GM12878 (cell line): ENCODE data around the gene SRPK2. TPM values are rescaled to one million over a fixed set of nuclear protein-coding genes. Genes with fewer than 3 reads are reported as not detected.

ENCODE experiments used
- ASH2L ChIP-seq: fragments of 300-600, 200-600 bp; sonication (generic); IDR thresholded peaks from 2 replicates; pipeline ENCODE4 v1.6.1; 2017; ENCODE audit warnings: low read depth, mild to moderate bottlenecking, borderline replicate concordance
- CBFB ChIP-seq: IDR thresholded peaks from 2 replicates; pipeline ENCODE4 v1.6.1; 2016; ENCODE audit warnings: antibody characterized with exemption, low read depth
- EGR1 ChIP-seq, 2 experiments: IDR thresholded peaks; 1 replicate in 1 of 2; 2 replicates in 1 of 2; pipeline ENCODE4 v1.6.1; 2011 to 2012; ENCODE audit warnings: low read depth in 2 of 2, low read length in 2 of 2, borderline replicate concordance in 1 of 2, mild to moderate bottlenecking in 1 of 2, moderate library complexity in 1 of 2
- ELK1 ChIP-seq: IDR thresholded peaks from 2 replicates; pipeline ENCODE4 v1.6.1; 2012; ENCODE audit warnings: low read depth, low read length, improper control_type of control experiment
- EZH2 ChIP-seq: IDR thresholded peaks from 2 replicates; pipeline ENCODE4 v1.6.1; 2012; ENCODE audit warnings: low read depth, mild to moderate bottlenecking, control low read depth, inconsistent platforms, low read length, borderline replicate concordance; ENCODE audit not compliant: control insufficient read depth
- HDGF ChIP-seq: fragments of 450-650 bp; IDR thresholded peaks from 2 replicates; pipeline ENCODE4 v1.6.1; 2016; ENCODE audit warnings: antibody characterized with exemption
- IKZF2 ChIP-seq, 2 experiments: fragments of 450-650 bp; IDR thresholded peaks; 2 replicates each; pipeline ENCODE4 v1.6.1; 2017; ENCODE audit warnings: mild to moderate bottlenecking in 2 of 2, moderate library complexity in 2 of 2
- IRF3 ChIP-seq: fragments of 450-650 bp; IDR thresholded peaks from 2 replicates; pipeline ENCODE4 v1.6.1; 2014; ENCODE audit warnings: mild to moderate bottlenecking
- KLF5 ChIP-seq: fragments of 450-650 bp; IDR thresholded peaks from 2 replicates; pipeline ENCODE4 v1.6.1; 2014; ENCODE audit warnings: mild to moderate bottlenecking; ENCODE audit not compliant: partially characterized antibody
- MEF2B ChIP-seq: fragments of 450-650 bp; IDR thresholded peaks from 2 replicates; pipeline ENCODE4 v1.6.1; 2018; ENCODE audit warnings: mild to moderate bottlenecking, moderate library complexity; ENCODE audit not compliant: partially characterized antibody, poor library complexity, severe bottlenecking
- MTA2 ChIP-seq: fragments of 450-650 bp; IDR thresholded peaks from 2 replicates; pipeline ENCODE4 v1.6.1; 2016; ENCODE audit warnings: low read depth, mild to moderate bottlenecking, moderate library complexity
- MXI1 ChIP-seq: fragments of 150-350 bp; IDR thresholded peaks from 2 replicates; pipeline ENCODE4 v1.6.1; 2011; ENCODE audit warnings: low read depth, mild to moderate bottlenecking, inconsistent platforms, low read length, improper control_type of control experiment
- MYB ChIP-seq: fragments of 150-350 bp; IDR thresholded peaks from 2 replicates; pipeline ENCODE4 v1.6.1; 2014; ENCODE audit warnings: mild to moderate bottlenecking, low read depth, low read length, borderline replicate concordance
- POLR2A ChIP-seq: IDR thresholded peaks from 2 replicates; pipeline ENCODE4 v1.6.1; 2011; ENCODE audit warnings: low read depth, mild to moderate bottlenecking, low read length
- PRDM15 ChIP-seq: fragments of 450-650 bp; formaldehyde crosslinking; IDR thresholded peaks from 2 replicates; pipeline ENCODE4 v1.4.0; 2020; ENCODE audit warnings: mild to moderate bottlenecking, moderate library complexity
- RELB ChIP-seq: fragments of 450-650 bp; IDR thresholded peaks from 2 replicates; pipeline ENCODE4 v1.6.1; 2017; ENCODE audit warnings: low read depth, mild to moderate bottlenecking, moderate library complexity
- RUNX3 ChIP-seq: IDR thresholded peaks from 2 replicates; pipeline ENCODE4 v1.6.1; 2012; ENCODE audit warnings: low read length, inconsistent platforms
- SMARCA5 ChIP-seq: fragments of 450-650 bp; IDR thresholded peaks from 2 replicates; pipeline ENCODE4 v1.6.1; 2017; ENCODE audit warnings: mild to moderate bottlenecking
- STAT3 ChIP-seq: IDR thresholded peaks from 2 replicates; pipeline ENCODE4 v1.6.1; 2011; ENCODE audit warnings: low read depth, low read length, improper control_type of control experiment
- TAF1 ChIP-seq: IDR thresholded peaks from 2 replicates; pipeline ENCODE4 v1.6.1; 2011; ENCODE audit warnings: mild to moderate bottlenecking, low read depth, low read length, borderline replicate concordance
- ZBTB33 ChIP-seq: fragments of 450-650 bp; IDR thresholded peaks from 2 replicates; pipeline ENCODE4 v1.6.1; 2017; ENCODE audit warnings: mild to moderate bottlenecking
- ZNF24 ChIP-seq: fragments of 450-650 bp; IDR thresholded peaks from 2 replicates; pipeline ENCODE4 v1.6.1; 2017; ENCODE audit warnings: antibody characterized with exemption, mild to moderate bottlenecking
- ZZZ3 ChIP-seq: IDR thresholded peaks from 2 replicates; pipeline ENCODE4 v1.6.1; 2011; ENCODE audit warnings: low read depth; ENCODE audit not compliant: control insufficient read depth, insufficient read length
- polyA plus RNA-seq, 11 experiments: library from polyadenylated mRNA; depleted of rRNA in 4 of 11; unstranded in 6 of 11; stranded (reverse) in 5 of 11; fragments of >200 nt; fragmentation: Nextera tagmentation in 4 of 11; fragmentation: Illumina TruSeq in 1 of 11; extraction: Ambion mirVana in 4 of 11; extraction: Trizol in 1 of 11; gene quantifications; 1 replicate in 1 of 11; 2 replicates in 10 of 11; pipeline versions ENCODE4 v1.2.1 to v1.2.3, GENCODE V29; 2011 to 2016; ENCODE audit warnings: inconsistent platforms in 2 of 11, missing spikeins in 2 of 11, low read depth in 1 of 11
- total RNA-seq, 4 experiments: library from RNA; depleted of rRNA in 3 of 4; stranded (reverse); fragments of >200 nt in 3 of 4; fragmentation: Illumina TruSeq in 1 of 4; extraction: Trizol in 1 of 4; gene quantifications; 2 replicates each; pipeline versions ENCODE4 v1.2.1 to v1.2.3, GENCODE V29; 2013 to 2021

SRPK2 gene
- total and polyA plus RNA-seq, 10 of the 15 experiments (the other 5 are each of a cell fraction or from before 2014, with no cell fraction given), result 13.2 to 32.8 (median 24.5) TPM

GRCh38 chr7:105353752-105354328, 34.9 kb downstream of the SRPK2 start (continued):
- TF ChIP-seq ZZZ3 (no peak), IRF3 (no peak), ZBTB33 (no peak), RELB (no peak), KLF5 (no peak), HDGF (0 out of 2 replicates have a peak, but pooled peaks have one; percentile 12), EZH2 (no peak), ASH2L (no peak), ZNF24 (no peak), POLR2A (no peak), TAF1 (no peak), IKZF2 (IDR thresholded peaks at IDR 0.05) (peak; percentile 13 to 32; a peak in 1 of 4 replicates), SMARCA5 (no peak), CBFB (no peak), STAT3 (no peak), EGR1 (IDR thresholded peaks at IDR 0.05; ENCODE audit: borderline replicate concordance in 1 of 2, low read depth in 2 of 2, low read length in 2 of 2) (no peak), MEF2B (peak; percentile 81), MXI1 (no peak), PRDM15 (no peak), MYB (no peak), MTA2 (no peak), RUNX3 (no peak), ELK1 (no peak)
